ENCODE measurements around the gene MOB3C.
A peak's percentile ranks its signal among the peaks of the same experiment; 100 is the strongest.

The MOB3C gene

GRCh38 chr1:46617833-46618232 lies 1.2 kb upstream of the MOB3C start:
- no peaks in the 10 kb centered on the region for H3K36me3 Mint-ChIP-seq (ENCODE audit: low read depth)
- TF ChIP-seq, protein P1, sequence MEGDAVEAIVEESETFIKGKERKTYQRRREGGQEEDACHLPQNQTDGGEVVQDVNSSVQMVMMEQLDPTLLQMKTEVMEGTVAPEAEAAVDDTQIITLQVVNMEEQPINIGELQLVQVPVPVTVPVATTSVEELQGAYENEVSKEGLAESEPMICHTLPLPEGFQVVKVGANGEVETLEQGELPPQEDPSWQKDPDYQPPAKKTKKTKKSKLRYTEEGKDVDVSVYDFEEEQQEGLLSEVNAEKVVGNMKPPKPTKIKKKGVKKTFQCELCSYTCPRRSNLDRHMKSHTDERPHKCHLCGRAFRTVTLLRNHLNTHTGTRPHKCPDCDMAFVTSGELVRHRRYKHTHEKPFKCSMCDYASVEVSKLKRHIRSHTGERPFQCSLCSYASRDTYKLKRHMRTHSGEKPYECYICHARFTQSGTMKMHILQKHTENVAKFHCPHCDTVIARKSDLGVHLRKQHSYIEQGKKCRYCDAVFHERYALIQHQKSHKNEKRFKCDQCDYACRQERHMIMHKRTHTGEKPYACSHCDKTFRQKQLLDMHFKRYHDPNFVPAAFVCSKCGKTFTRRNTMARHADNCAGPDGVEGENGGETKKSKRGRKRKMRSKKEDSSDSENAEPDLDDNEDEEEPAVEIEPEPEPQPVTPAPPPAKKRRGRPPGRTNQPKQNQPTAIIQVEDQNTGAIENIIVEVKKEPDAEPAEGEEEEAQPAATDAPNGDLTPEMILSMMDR (IDR thresholded peaks at IDR 0.05; ENCODE audit: unreplicated experiment in 3 of 3) = no peak
- peak overlapping the region; percentile 93 to 94 (median 94) for H3K4me3 Mint-ChIP-seq
- H3K27me3 Mint-ChIP-seq (ENCODE audit: low read depth) = peaks cover 6% of the 10 kb centered on the region
- no peaks in the 10 kb centered on the region for H3K9me3 Mint-ChIP-seq
- peak overlapping the region in 2 of 3 experiments; percentile 74 to 94 for H3K27ac Mint-ChIP-seq
- H3K4me1 Mint-ChIP-seq = peaks cover 36% of the 10 kb centered on the region

GRCh38 chr1:46617108-46617800 lies 643 bp upstream of the MOB3C start:
- H3K27me3 Mint-ChIP-seq (ENCODE audit: low read depth) = peaks cover 6% of the 10 kb centered on the region
- no peaks in the 10 kb centered on the region for H3K9me3 Mint-ChIP-seq
- H3K36me3 Mint-ChIP-seq (ENCODE audit: low read depth) = no peaks in the 10 kb centered on the region

DNA sequence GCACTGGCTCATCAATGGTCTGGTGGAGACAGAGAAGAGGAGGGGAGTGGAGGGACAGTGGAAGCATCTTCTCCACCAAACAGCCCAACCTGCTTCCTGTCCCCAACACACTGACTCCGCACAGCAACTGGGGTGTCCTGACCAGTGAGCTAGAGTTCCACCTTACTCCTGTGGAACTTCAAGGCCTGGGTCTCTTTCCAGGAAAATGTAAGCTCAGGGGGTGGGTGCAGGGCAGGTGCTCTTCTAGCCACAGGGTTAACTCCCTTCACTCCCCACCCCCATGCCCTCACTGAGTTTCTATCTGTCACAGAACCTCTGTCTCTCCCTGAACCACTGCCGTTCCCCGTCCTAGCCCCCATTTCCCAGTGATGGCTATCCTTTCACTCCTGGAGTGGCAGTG lies 876 bp downstream of the MOB3C start:
- peaks cover 3% of the 10 kb centered on the region for H3K27me3 Mint-ChIP-seq (ENCODE audit: low read depth)
- H3K9me3 Mint-ChIP-seq = no peaks in the 10 kb centered on the region
- H3K36me3 Mint-ChIP-seq (ENCODE audit: low read depth) = peaks cover 4% of the 10 kb centered on the region
- H3K27ac Mint-ChIP-seq = peak overlapping the region in 2 of 3 experiments; percentile 74 to 86
- peaks cover 40% of the 10 kb centered on the region for H3K4me1 Mint-ChIP-seq
- H3K4me3 Mint-ChIP-seq = peak overlapping the region; percentile 89 to 94 (median 93)
- TF ChIP-seq, protein P1 (IDR thresholded peaks at IDR 0.05; ENCODE audit: unreplicated experiment in 3 of 3) = no peak

More at GRCh38 chr1:46617108-46617800, 643 bp upstream of the MOB3C start:
- Mint-ChIP-seq H3K4me3 (peak overlapping the region; percentile 93 to 94 (median 94)), H3K27ac (peak overlapping the region; percentile 60 to 94 (median 74)), H3K4me1 (peaks cover 37% of the 10 kb centered on the region)
- TF ChIP-seq, protein P1 (IDR thresholded peaks at IDR 0.05; ENCODE audit: unreplicated experiment in 3 of 3) = no peak

DNA sequence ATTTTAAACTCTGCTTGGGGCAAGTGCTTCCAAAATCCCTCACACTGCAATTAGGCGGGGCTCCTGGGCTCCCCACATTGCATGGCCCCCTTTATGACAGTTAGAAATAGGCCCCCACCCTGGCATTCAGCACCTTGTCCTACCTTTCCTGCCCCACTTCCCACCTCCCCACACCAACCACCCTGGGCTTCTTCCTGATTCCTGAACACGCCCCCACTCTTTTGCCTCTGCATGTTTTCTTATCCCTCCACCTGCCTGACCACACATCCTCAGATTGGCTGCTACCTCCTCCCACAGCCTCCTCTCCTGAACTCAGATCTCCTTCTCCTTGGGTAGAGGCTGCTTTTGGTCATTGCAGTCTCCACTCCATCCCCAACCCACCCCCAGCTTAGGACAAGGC lies 1.5 kb downstream of the MOB3C start:
- Mint-ChIP-seq H3K4me1 (peaks cover 40% of the 10 kb centered on the region), H3K27ac (peak overlapping the region in 2 of 3 experiments; percentile 12 to 55), H3K36me3 (ENCODE audit: low read depth) (peaks cover 7% of the 10 kb centered on the region), H3K27me3 (ENCODE audit: low read depth) (peaks cover 6% of the 10 kb centered on the region), H3K4me3 (peak overlapping the region; percentile 89 to 94 (median 93)), H3K9me3 (no peaks in the 10 kb centered on the region)
- TF ChIP-seq, protein P1 (IDR thresholded peaks at IDR 0.05; ENCODE audit: unreplicated experiment in 3 of 3) = no peak

DNA sequence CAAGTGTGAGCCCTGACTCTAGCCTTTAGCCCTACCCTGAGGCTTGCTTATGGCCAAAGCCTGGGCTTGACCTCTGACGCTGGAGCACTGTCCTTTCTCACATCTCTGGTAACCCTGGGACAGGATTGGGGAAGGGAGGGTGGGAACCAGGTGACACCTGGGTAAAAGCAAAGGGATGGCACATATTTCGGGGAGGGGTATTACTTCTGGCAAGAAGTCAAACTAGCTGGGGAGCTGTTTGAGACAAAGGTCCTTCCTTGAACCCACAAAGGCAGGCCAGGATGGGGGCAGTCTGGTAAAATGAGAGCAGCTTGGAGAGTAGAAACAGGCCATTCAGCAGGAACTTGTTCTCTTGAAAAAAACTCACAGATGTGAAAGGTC lies 2.0 kb downstream of the MOB3C start:
- peaks cover 6% of the 10 kb centered on the region for H3K27me3 Mint-ChIP-seq (ENCODE audit: low read depth)

More for the DNA sequence above, 2.0 kb downstream of the MOB3C start:
- TF ChIP-seq, protein P1 (IDR thresholded peaks at IDR 0.05; ENCODE audit: unreplicated experiment in 3 of 3) = no peak
- peaks cover 40% of the 10 kb centered on the region for H3K4me1 Mint-ChIP-seq
- no peak overlapping the region for H3K27ac Mint-ChIP-seq
- peaks cover 12% of the 10 kb centered on the region for H3K36me3 Mint-ChIP-seq (ENCODE audit: low read depth)
- H3K4me3 Mint-ChIP-seq = peak overlapping the region in 2 of 3 experiments; percentile 89 to 94
- no peaks in the 10 kb centered on the region for H3K9me3 Mint-ChIP-seq

Data from nephron (organoid).